OCI-LY7 (cell line): ENCODE results near the gene SRSF10. TPM values are rescaled to one million over a fixed set of nuclear protein-coding genes. Genes with fewer than 3 reads are reported as not detected.

Experiments
- BruUV-seq: library from RNA; stranded (reverse); fragments of 400-500 nt; replicated peaks from 2 replicates; lab custom pipeline; 2021; lab: Mats Ljungman, UMichigan
- CTCF ChIA-PET: fragments of 300-600 bp; sonication (Branson Sonifier 250); formaldehyde crosslinking; loops from one replicate; lab custom pipeline; 2022; ENCODE audit warnings: antibody characterized with exemption; ENCODE audit not compliant: unreplicated experiment; lab: Charles Lee
- POLR2A ChIA-PET: fragments of 300-600 bp; sonication (Branson Sonifier 250); formaldehyde crosslinking; loops from one replicate; lab custom pipeline; 2022; ENCODE audit warnings: antibody characterized with exemption; lab: Charles Lee
- DNase-seq: peaks from one replicate; pipeline ENCODE4 v3.0.0-alpha.2; 2015; ENCODE audit warnings: low spot score
- H2AFZ ChIP-seq: fragments of 200-600 bp; sonication (generic), shearing (Covaris generic); 2 replicates; pipeline ENCODE4 v1.6.1; 2014; ENCODE audit warnings: mild to moderate bottlenecking, antibody characterized with exemption, low read length, moderate library complexity
- H3K27ac ChIP-seq: fragments of 200-600 bp; sonication (generic); 2 replicates; pipeline ENCODE4 v1.5.1; 2014; ENCODE audit warnings: mixed run types, low read depth, mild to moderate bottlenecking, moderate library complexity, low read length, inconsistent platforms; ENCODE audit not compliant: poor library complexity, severe bottlenecking
- H3K36me3 ChIP-seq: fragments of 200-600 bp; sonication (generic); 2 replicates; pipeline ENCODE4 v1.6.1; 2014; ENCODE audit warnings: mild to moderate bottlenecking, antibody characterized with exemption, low read length, moderate library complexity, mixed read lengths; ENCODE audit not compliant: insufficient read depth
- H3K4me1 ChIP-seq: fragments of 200-600 bp; sonication (generic); 2 replicates; pipeline ENCODE4 v1.5.1; 2014; ENCODE audit warnings: mild to moderate bottlenecking, low read length; ENCODE audit not compliant: insufficient read depth, poor library complexity, severe bottlenecking
- H3K4me2 ChIP-seq: fragments of 200-600 bp; sonication (generic); 2 replicates; pipeline ENCODE4 v1.6.1; 2014; ENCODE audit warnings: mild to moderate bottlenecking, low read length
- H3K4me3 ChIP-seq: fragments of 200-600 bp; sonication (generic); 2 replicates; pipeline ENCODE4 v1.5.1; 2014; ENCODE audit warnings: mild to moderate bottlenecking, low read depth, low read length; ENCODE audit not compliant: poor library complexity, severe bottlenecking
- H3K79me2 ChIP-seq: fragments of 200-600 bp; sonication (generic); 2 replicates; pipeline ENCODE4 v1.6.1; 2016; ENCODE audit warnings: low read depth, mild to moderate bottlenecking, low read length, moderate library complexity, mixed read lengths; ENCODE audit not compliant: insufficient read depth
- H3K9me2 ChIP-seq: fragments of 200-600 bp; sonication (generic); 2 replicates; pipeline ENCODE4 v1.6.1; 2016; ENCODE audit warnings: mild to moderate bottlenecking, low read length, mixed read lengths; ENCODE audit not compliant: insufficient read depth
- H3K9me3 ChIP-seq: fragments of 200-600 bp; sonication (generic); 2 replicates; pipeline ENCODE4 v1.6.1; 2014; ENCODE audit warnings: mild to moderate bottlenecking, mixed run types, low read length, mixed read lengths
- H4K20me1 ChIP-seq: fragments of 200-600 bp; sonication (generic); 2 replicates; pipeline ENCODE4 v1.6.1; 2014; ENCODE audit warnings: mild to moderate bottlenecking, antibody characterized with exemption, low read length, moderate library complexity, mixed read lengths; ENCODE audit not compliant: insufficient read depth
- EZH2phosphoT487 ChIP-seq: fragments of 200-600 bp; sonication (generic); IDR thresholded peaks from 2 replicates; pipeline ENCODE4 v1.6.1; 2018; ENCODE audit warnings: low read depth, borderline replicate concordance, mild to moderate bottlenecking, mixed run types, antibody characterized with exemption, low read length, moderate library complexity, mixed read lengths
- intact Hi-C: fragments of 100-400 bp; cut with micrococcal nuclease; formaldehyde crosslinking; loops from one replicate; pipeline ENCODE4 v1.10.0; 2022; ENCODE audit not compliant: unreplicated experiment
- total RNA-seq, 2 experiments: library from RNA; depleted of rRNA in 1 of 2; stranded (reverse); fragments of >200 nt in 1 of 2; shearing (Covaris generic) in 1 of 2; gene quantifications; 2 replicates each; pipeline ENCODE4 v1.2.3, GENCODE V29; 2014 to 2022
- TF ChIP-seq, protein P1 (sequence below): fragments of 200-600 bp; sonication (generic); conservative IDR thresholded peaks from 2 replicates; pipeline ENCODE4 v1.5.1; 2014; ENCODE audit warnings: mild to moderate bottlenecking, antibody characterized with exemption, low read length, moderate library complexity, mixed read lengths

SRSF10 gene
- total RNA-seq, 2 experiments from 2014 or later: 229 to 335 TPM

DNA sequence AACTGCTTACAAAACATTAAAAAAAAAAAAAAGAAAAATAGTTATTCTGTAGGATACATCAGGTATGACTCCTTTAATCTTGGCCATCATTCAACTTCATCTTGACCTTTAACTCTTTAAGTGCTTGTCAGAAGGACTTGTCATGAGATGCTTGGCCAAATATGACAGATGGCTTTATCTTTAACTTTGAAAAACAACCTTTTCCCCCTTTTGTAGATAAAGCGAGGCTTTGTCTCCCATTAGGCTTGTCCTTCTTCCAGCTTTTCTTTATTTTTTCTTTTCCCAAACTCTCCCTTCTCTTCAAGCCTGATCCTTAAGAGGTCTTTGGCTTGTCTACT, 2.3 kb downstream of the SRSF10 start:
- H3K4me3 ChIP-seq: peak overlapping the region; percentile 96

DNA sequence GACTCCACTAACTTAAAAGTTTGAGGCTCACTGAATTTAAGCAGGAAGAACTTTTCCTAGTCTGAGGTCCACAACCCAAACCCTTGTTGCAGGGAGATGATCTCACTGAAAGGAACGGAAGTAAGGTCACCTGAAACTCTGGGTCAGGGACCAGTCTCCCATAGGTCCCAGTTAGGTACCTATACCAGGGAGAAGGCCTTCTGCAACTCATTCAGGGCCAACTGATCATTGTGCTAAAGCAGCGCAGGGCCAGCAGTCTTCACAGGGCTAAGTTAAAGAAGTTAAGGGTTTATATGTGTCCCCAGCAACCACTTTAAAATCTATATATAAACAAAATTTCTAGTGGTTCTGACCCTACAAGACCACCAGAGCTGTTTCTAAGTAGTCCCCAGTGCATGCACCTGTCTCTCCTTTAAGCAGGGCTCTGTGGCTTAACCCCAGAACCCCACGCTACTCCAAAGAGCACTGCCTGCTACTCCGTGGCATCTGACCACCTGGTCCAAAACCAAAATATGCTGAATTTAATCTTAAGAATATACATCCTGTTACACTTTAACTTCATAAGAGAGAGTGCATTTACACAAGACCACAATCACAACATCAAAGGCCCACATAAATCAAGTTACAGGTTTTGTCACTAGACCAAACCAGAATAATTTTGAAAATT, 2.8 kb downstream of the SRSF10 start:
- Histone ChIP-seq H3K27ac (peak overlapping the region; percentile 94), H3K36me3 (peaks cover 77% of the 10 kb centered on the region), H3K79me2 (peaks cover 85% of the 10 kb centered on the region), H3K4me3 (peak overlapping the region; percentile 96), H3K4me2 (peak overlapping the region; percentile 95), H2AFZ (no peak overlapping the region), H4K20me1 (peaks cover 54% of the 10 kb centered on the region), H3K4me1 (peaks cover 71% of the 10 kb centered on the region), H3K9me3 (no peaks in the 10 kb centered on the region), H3K9me2 (no peaks in the 10 kb centered on the region)
- no TSS peak for BruUV-seq
- ChIA-PET CTCF (no interaction called here), POLR2A (interaction anchor here (0.5 to 2.1 kb wide), 6 partner anchors 9 to 71 kb away, joined by 3 to 16 read pairs (median 6); no protein-coding TSS in a partner anchor)
- intact Hi-C loops: no loop called here
- TF ChIP-seq, protein P1, sequence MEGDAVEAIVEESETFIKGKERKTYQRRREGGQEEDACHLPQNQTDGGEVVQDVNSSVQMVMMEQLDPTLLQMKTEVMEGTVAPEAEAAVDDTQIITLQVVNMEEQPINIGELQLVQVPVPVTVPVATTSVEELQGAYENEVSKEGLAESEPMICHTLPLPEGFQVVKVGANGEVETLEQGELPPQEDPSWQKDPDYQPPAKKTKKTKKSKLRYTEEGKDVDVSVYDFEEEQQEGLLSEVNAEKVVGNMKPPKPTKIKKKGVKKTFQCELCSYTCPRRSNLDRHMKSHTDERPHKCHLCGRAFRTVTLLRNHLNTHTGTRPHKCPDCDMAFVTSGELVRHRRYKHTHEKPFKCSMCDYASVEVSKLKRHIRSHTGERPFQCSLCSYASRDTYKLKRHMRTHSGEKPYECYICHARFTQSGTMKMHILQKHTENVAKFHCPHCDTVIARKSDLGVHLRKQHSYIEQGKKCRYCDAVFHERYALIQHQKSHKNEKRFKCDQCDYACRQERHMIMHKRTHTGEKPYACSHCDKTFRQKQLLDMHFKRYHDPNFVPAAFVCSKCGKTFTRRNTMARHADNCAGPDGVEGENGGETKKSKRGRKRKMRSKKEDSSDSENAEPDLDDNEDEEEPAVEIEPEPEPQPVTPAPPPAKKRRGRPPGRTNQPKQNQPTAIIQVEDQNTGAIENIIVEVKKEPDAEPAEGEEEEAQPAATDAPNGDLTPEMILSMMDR: no peak
- DNase-seq: peak; percentile 54

More for the DNA sequence above, 2.3 kb downstream of the SRSF10 start:
- Histone ChIP-seq H3K79me2 (peaks cover 80% of the 10 kb centered on the region), H3K9me3 (no peaks in the 10 kb centered on the region), H3K4me2 (peak overlapping the region; percentile 95), H4K20me1 (peaks cover 54% of the 10 kb centered on the region), H2AFZ (no peak overlapping the region), H3K4me1 (peaks cover 76% of the 10 kb centered on the region), H3K36me3 (peaks cover 72% of the 10 kb centered on the region), H3K9me2 (no peaks in the 10 kb centered on the region), H3K27ac (peak overlapping the region; percentile 94)
- no TSS peak for BruUV-seq
- no peak for DNase-seq
- CTCF ChIA-PET: no interaction called here
- POLR2A ChIA-PET: interaction anchor here (0.6 kb wide), 1 partner anchor 19 kb away, joined by 3 read pairs; no protein-coding TSS in a partner anchor
- intact Hi-C loops: no loop called here
- TF ChIP-seq, protein P1: no peak
- no peak for TF ChIP-seq EZH2phosphoT487

DNA sequence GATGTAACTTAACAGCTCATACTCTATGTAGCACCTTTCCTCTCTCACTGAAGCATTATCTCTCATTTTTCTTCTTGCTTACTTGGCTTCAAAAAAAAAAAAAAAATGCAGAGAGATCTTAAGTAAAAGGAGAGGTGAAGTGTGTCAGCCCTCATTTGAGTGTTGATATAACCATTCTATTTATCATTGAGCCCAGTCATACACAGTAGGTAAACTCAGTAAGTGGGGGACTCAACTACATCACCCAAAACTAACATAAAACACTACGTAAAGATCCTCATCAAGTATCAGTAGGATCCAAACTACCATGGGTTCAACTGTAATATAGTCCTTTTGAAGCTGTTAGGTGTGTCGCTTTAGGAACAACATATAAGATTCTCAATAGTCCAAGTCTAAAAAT, 12.3 kb downstream of the SRSF10 start:
- Histone ChIP-seq H3K4me2 (no peak overlapping the region), H3K4me3 (no peak overlapping the region), H3K9me3 (no peaks in the 10 kb centered on the region), H3K9me2 (no peaks in the 10 kb centered on the region), H3K36me3 (peaks cover 100% of the 10 kb centered on the region), H2AFZ (no peak overlapping the region), H3K27ac (no peak overlapping the region), H3K4me1 (peaks cover 42% of the 10 kb centered on the region), H3K79me2 (peaks cover 97% of the 10 kb centered on the region), H4K20me1 (peaks cover 10% of the 10 kb centered on the region; the same call in 1 of the 2 replicates)
- ChIA-PET CTCF (no interaction called here), POLR2A (interaction anchor here (0.6 to 2.0 kb wide), 6 partner anchors 8 to 921 kb away, joined by 3 to 10 read pairs (median 3); no protein-coding TSS in a partner anchor)
- TF ChIP-seq EZH2phosphoT487: no peak
- TF ChIP-seq, protein P1: no peak
- DNase-seq: no peak
- BruUV-seq: no TSS peak
- intact Hi-C loops: no loop called here
